Measurements from ENCODE around the gene SERPINB12.

The SERPINB12 gene

GRCh38 chr18:63564021-63564420 lies 21.9 kb downstream of the SERPINB12 start:
- TF ChIP-seq TCF12 (IDR thresholded peaks at IDR 0.05; ENCODE audit: low read depth) (no peak), USF1 (IDR thresholded peaks at IDR 0.05) (no peak), EGR1 (IDR thresholded peaks at IDR 0.05) (no peak), TEAD4 (IDR thresholded peaks at IDR 0.05) (no peak), NFIC (IDR thresholded peaks at IDR 0.05) (no peak), FOXM1 (IDR thresholded peaks at IDR 0.05; ENCODE audit: borderline replicate concordance, low read depth) (no peak), CEBPB (IDR thresholded peaks at IDR 0.05) (no peak), ZBTB7A (IDR thresholded peaks at IDR 0.05; ENCODE audit: low read depth) (no peak), RAD21 (IDR thresholded peaks at IDR 0.05; ENCODE audit: low read depth) (no peak)
- TF ChIP-seq, protein P1, sequence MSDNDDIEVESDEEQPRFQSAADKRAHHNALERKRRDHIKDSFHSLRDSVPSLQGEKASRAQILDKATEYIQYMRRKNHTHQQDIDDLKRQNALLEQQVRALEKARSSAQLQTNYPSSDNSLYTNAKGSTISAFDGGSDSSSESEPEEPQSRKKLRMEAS (IDR thresholded peaks at IDR 0.05), result no peak

DNA sequence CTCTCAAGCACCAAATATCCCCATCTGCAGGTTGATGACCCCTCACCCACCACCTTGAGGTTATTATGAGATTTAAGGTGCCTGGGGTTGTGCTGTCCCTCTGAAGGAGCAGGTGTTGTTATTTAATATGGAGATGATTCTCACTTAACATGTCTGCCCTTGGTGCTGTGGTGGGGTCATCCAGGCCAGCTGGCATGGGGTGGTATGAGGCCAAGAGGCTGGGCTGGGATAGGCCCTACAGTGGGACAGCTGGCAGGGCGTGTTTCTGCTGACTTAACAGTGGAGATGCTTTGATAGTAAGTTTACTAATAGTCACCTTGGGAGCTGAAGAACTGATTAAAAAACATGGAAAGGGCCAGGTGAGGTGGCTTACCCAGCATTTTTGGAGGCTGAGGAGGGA lies 22.4 kb downstream of the SERPINB12 start:
- TF ChIP-seq CREB1 (IDR thresholded peaks at IDR 0.05; ENCODE audit: low read depth) (no peak), EGR1 (IDR thresholded peaks at IDR 0.05) (no peak), ZBTB7A (IDR thresholded peaks at IDR 0.05; ENCODE audit: low read depth) (no peak), EP300 (IDR thresholded peaks at IDR 0.05; ENCODE audit: borderline replicate concordance) (no peak), TCF12 (IDR thresholded peaks at IDR 0.05; ENCODE audit: low read depth) (no peak), NFIC (IDR thresholded peaks at IDR 0.05) (no peak), CEBPB (IDR thresholded peaks at IDR 0.05) (no peak), TAF1 (IDR thresholded peaks at IDR 0.05; ENCODE audit: low read depth) (no peak), RAD21 (IDR thresholded peaks at IDR 0.05; ENCODE audit: low read depth) (no peak), FOXM1 (IDR thresholded peaks at IDR 0.05; ENCODE audit: borderline replicate concordance, low read depth) (no peak), USF1 (IDR thresholded peaks at IDR 0.05) (no peak), YY1 (IDR thresholded peaks at IDR 0.05; ENCODE audit: low read depth) (no peak)
- TF ChIP-seq, protein P2, sequence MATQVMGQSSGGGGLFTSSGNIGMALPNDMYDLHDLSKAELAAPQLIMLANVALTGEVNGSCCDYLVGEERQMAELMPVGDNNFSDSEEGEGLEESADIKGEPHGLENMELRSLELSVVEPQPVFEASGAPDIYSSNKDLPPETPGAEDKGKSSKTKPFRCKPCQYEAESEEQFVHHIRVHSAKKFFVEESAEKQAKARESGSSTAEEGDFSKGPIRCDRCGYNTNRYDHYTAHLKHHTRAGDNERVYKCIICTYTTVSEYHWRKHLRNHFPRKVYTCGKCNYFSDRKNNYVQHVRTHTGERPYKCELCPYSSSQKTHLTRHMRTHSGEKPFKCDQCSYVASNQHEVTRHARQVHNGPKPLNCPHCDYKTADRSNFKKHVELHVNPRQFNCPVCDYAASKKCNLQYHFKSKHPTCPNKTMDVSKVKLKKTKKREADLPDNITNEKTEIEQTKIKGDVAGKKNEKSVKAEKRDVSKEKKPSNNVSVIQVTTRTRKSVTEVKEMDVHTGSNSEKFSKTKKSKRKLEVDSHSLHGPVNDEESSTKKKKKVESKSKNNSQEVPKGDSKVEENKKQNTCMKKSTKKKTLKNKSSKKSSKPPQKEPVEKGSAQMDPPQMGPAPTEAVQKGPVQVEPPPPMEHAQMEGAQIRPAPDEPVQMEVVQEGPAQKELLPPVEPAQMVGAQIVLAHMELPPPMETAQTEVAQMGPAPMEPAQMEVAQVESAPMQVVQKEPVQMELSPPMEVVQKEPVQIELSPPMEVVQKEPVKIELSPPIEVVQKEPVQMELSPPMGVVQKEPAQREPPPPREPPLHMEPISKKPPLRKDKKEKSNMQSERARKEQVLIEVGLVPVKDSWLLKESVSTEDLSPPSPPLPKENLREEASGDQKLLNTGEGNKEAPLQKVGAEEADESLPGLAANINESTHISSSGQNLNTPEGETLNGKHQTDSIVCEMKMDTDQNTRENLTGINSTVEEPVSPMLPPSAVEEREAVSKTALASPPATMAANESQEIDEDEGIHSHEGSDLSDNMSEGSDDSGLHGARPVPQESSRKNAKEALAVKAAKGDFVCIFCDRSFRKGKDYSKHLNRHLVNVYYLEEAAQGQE (IDR thresholded peaks at IDR 0.05; ENCODE audit: low read depth), result no peak

DNA sequence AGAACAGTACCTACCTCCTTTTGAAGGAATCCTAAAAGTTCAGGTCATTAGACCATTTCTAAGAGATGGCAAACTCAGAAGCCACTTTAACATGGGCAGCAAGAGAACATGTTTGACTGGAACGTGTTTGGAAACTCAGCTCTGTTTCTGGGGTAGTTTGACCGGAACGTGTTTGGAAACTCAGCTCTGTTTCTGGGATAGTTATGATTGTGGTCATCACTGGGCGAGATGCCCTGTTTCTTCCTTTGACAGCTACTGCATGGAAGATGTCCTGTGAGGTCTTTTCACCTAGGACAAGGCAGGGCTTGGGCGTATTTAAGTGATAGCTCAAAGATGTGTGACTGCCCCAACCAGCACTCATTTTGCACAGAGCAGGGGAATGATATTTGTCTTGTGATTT lies 25.1 kb downstream of the SERPINB12 start:
- TF ChIP-seq ZBTB7A (IDR thresholded peaks at IDR 0.05; ENCODE audit: low read depth) (no peak), TAF1 (IDR thresholded peaks at IDR 0.05; ENCODE audit: low read depth) (no peak), NFIC (IDR thresholded peaks at IDR 0.05) (no peak), CEBPB (IDR thresholded peaks at IDR 0.05) (no peak), USF1 (IDR thresholded peaks at IDR 0.05) (no peak), TEAD4 (IDR thresholded peaks at IDR 0.05) (no peak), EGR1 (IDR thresholded peaks at IDR 0.05) (no peak), CREB1 (IDR thresholded peaks at IDR 0.05; ENCODE audit: low read depth) (no peak)
- TF ChIP-seq, protein P2 (IDR thresholded peaks at IDR 0.05; ENCODE audit: low read depth), result no peak
- TF ChIP-seq, protein P1 (IDR thresholded peaks at IDR 0.05), result no peak

- no peak for TF ChIP-seq EGR1 (IDR thresholded peaks at IDR 0.05)
These were observed 25.7 kb downstream of the SERPINB12 start for GRCh38 chr18:63567825-63568224.

DNA sequence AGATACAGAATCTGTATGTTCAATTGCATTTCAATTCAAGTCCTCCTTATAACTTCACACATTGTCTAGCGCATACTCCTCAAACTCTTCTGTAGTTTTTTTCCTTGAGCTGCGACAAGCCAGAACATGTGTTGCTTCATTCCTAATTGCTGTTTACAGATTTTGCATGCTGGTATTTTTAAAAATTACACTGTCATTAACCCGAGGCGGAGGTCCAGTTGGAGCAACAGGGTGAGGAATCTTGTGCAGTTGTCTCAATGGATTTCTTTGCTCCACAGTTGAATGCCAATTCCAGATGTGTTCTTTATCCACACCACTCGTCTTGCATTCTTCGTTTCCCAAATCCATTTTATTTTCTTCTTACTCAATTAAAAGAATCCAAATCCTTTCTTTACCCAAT lies 28.6 kb downstream of the SERPINB12 start:
- TF ChIP-seq YY1 (IDR thresholded peaks at IDR 0.05; ENCODE audit: low read depth), result no peak
- TF ChIP-seq FOXM1 (IDR thresholded peaks at IDR 0.05; ENCODE audit: borderline replicate concordance, low read depth), result no peak
- no peak for TF ChIP-seq ZBTB7A (IDR thresholded peaks at IDR 0.05; ENCODE audit: low read depth)
- TF ChIP-seq CREB1 (IDR thresholded peaks at IDR 0.05; ENCODE audit: low read depth), result no peak
- no peak for TF ChIP-seq RAD21 (IDR thresholded peaks at IDR 0.05; ENCODE audit: low read depth)
- no peak for TF ChIP-seq TAF1 (IDR thresholded peaks at IDR 0.05; ENCODE audit: low read depth)
- TF ChIP-seq TEAD4 (IDR thresholded peaks at IDR 0.05), result no peak
- TF ChIP-seq EP300 (IDR thresholded peaks at IDR 0.05; ENCODE audit: borderline replicate concordance), result no peak
- no peak for TF ChIP-seq EGR1 (IDR thresholded peaks at IDR 0.05)
- no peak for TF ChIP-seq CEBPB (IDR thresholded peaks at IDR 0.05)
- TF ChIP-seq NFIC (IDR thresholded peaks at IDR 0.05), result no peak
- TF ChIP-seq TCF12 (IDR thresholded peaks at IDR 0.05; ENCODE audit: low read depth), result no peak
- TF ChIP-seq, protein P1 (IDR thresholded peaks at IDR 0.05), result no peak
- TF ChIP-seq, protein P2 (IDR thresholded peaks at IDR 0.05; ENCODE audit: low read depth), result no peak
- no peak for TF ChIP-seq USF1 (IDR thresholded peaks at IDR 0.05)

All from Ishikawa (cell line).